Adrenal gland (tissue), 5 donors: Measurements from ENCODE around the gene PVALEF.

Experiments
- POLR2A ChIP-seq, 2 donors: fragments of 450-650 bp; IDR thresholded peaks; one replicate each; pipeline ENCODE4 v1.6.1; 2017; ENCODE audit warnings: antibody characterized with exemption in 2 of 2, mild to moderate bottlenecking in 2 of 2, moderate library complexity in 1 of 2
- TF ChIP-seq, protein P1 (sequence below), 6 experiments: fragments of 450-650 bp in 4 of 6; fragments of 200-600 bp in 2 of 6; sonication (generic) in 1 of 6; IDR thresholded peaks; 1 replicate in 5 of 6; 2 replicates in 1 of 6; pipeline versions ENCODE4 v1.5.1 to v1.8.0; 2016 to 2021; ENCODE audit warnings: antibody characterized with exemption in 6 of 6, mild to moderate bottlenecking in 2 of 6, moderate library complexity in 1 of 6
- donor health status: DM: no; HTN: no; CAD: no.

GRCh38 chr17:81183316-81183715, 18.0 kb downstream of the PVALEF start:
- TF ChIP-seq, protein P1, sequence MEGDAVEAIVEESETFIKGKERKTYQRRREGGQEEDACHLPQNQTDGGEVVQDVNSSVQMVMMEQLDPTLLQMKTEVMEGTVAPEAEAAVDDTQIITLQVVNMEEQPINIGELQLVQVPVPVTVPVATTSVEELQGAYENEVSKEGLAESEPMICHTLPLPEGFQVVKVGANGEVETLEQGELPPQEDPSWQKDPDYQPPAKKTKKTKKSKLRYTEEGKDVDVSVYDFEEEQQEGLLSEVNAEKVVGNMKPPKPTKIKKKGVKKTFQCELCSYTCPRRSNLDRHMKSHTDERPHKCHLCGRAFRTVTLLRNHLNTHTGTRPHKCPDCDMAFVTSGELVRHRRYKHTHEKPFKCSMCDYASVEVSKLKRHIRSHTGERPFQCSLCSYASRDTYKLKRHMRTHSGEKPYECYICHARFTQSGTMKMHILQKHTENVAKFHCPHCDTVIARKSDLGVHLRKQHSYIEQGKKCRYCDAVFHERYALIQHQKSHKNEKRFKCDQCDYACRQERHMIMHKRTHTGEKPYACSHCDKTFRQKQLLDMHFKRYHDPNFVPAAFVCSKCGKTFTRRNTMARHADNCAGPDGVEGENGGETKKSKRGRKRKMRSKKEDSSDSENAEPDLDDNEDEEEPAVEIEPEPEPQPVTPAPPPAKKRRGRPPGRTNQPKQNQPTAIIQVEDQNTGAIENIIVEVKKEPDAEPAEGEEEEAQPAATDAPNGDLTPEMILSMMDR (IDR thresholded peaks at IDR 0.05) = no peak
- no peak for TF ChIP-seq POLR2A (IDR thresholded peaks at IDR 0.05)
